ENCODE results near the gene MXD3. TPM values are rescaled to one million over a fixed set of nuclear protein-coding genes. Genes with fewer than 3 reads are reported as not detected.

Gene MXD3
- total RNA-seq, 1 donor from 2014 or later = 31.1 TPM

GRCh38 chr5:177295924-177296323 lies 15.8 kb downstream of the MXD3 start:
- H4K20me1 ChIP-seq (ENCODE audit: low read depth) = peaks cover 45% of the 10 kb centered on the region
- Mint-ChIP-seq H3K4me3 (no peak overlapping the region), H3K36me3 (peaks cover 24% of the 10 kb centered on the region), H3K9me3 (no peaks in the 10 kb centered on the region), H3K27me3 (ENCODE audit: insufficient read depth, low read depth) (peaks cover 8% of the 10 kb centered on the region), H3K4me1 (peaks cover 5% of the 10 kb centered on the region), H3K27ac (peak overlapping the region; percentile 57)
- H3F3A ChIP-seq (ENCODE audit: low read depth) = peaks cover 43% of the 10 kb centered on the region
- H3K4me1 ChIP-seq = no peaks in the 10 kb centered on the region
- no peak overlapping the region for H3K4me3 ChIP-seq
- H3K9ac ChIP-seq = no peak overlapping the region
- H3K4me2 ChIP-seq = no peak overlapping the region
- H3K27me3 ChIP-seq = no peaks in the 10 kb centered on the region
- no peak overlapping the region for H3K27ac ChIP-seq
- H2AFZ ChIP-seq (replicated peaks) = no peak overlapping the region
- no peaks in the 10 kb centered on the region for H3K79me2 ChIP-seq (ENCODE audit: low read depth)
- peaks cover 10% of the 10 kb centered on the region for H3K36me3 ChIP-seq
- DNase-seq (ENCODE audit: low spot score) = no peak
- H3K9me3 ChIP-seq (ENCODE audit: low read depth) = no peaks in the 10 kb centered on the region
- TF ChIP-seq CTCF (IDR thresholded peaks at IDR 0.05) = no peak
- TF ChIP-seq EZH2 (IDR thresholded peaks at IDR 0.05) = no peak
- TF ChIP-seq EZH2phosphoT487 (IDR thresholded peaks at IDR 0.05) = no peak

GRCh38 chr5:177294632-177295031 lies 17.1 kb downstream of the MXD3 start:
- TF ChIP-seq CTCF (IDR thresholded peaks at IDR 0.05) (no peak), EZH2phosphoT487 (IDR thresholded peaks at IDR 0.05) (no peak), EZH2 (IDR thresholded peaks at IDR 0.05) (no peak)
- Histone ChIP-seq H3K79me2 (ENCODE audit: low read depth) (no peaks in the 10 kb centered on the region), H4K20me1 (ENCODE audit: low read depth) (peaks cover 43% of the 10 kb centered on the region), H3K36me3 (peaks cover 14% of the 10 kb centered on the region), H3K9ac (no peak overlapping the region), H3K4me3 (no peak overlapping the region), H3K27me3 (no peaks in the 10 kb centered on the region), H3K9me3 (ENCODE audit: low read depth) (no peaks in the 10 kb centered on the region), H3K4me2 (no peak overlapping the region), H3K27ac (no peak overlapping the region), H3K4me1 (no peaks in the 10 kb centered on the region), H3F3A (ENCODE audit: low read depth) (peaks cover 33% of the 10 kb centered on the region), H2AFZ (replicated peaks) (no peak overlapping the region)
- Mint-ChIP-seq H3K9me3 (no peaks in the 10 kb centered on the region), H3K36me3 (peaks cover 26% of the 10 kb centered on the region), H3K4me3 (no peak overlapping the region), H3K4me1 (no peaks in the 10 kb centered on the region), H3K27ac (no peak overlapping the region), H3K27me3 (ENCODE audit: insufficient read depth, low read depth) (peaks cover 8% of the 10 kb centered on the region)
- no peak for DNase-seq (ENCODE audit: low spot score)

GRCh38 chr5:177293819-177294581 lies 17.7 kb downstream of the MXD3 start:
- no peak overlapping the region for H3K4me2 ChIP-seq
- H3K36me3 ChIP-seq = peaks cover 19% of the 10 kb centered on the region
- TF ChIP-seq CTCF (IDR thresholded peaks at IDR 0.05) (no peak), EZH2phosphoT487 (IDR thresholded peaks at IDR 0.05) (no peak), EZH2 (IDR thresholded peaks at IDR 0.05) (no peak)
- Mint-ChIP-seq H3K4me1 (no peaks in the 10 kb centered on the region), H3K36me3 (peaks cover 29% of the 10 kb centered on the region), H3K27me3 (ENCODE audit: insufficient read depth, low read depth) (peaks cover 8% of the 10 kb centered on the region), H3K4me3 (no peak overlapping the region), H3K9me3 (no peaks in the 10 kb centered on the region), H3K27ac (no peak overlapping the region)
- no peaks in the 10 kb centered on the region for H3K4me1 ChIP-seq
- H2AFZ ChIP-seq (replicated peaks) = no peak overlapping the region
- H3F3A ChIP-seq (ENCODE audit: low read depth) = peaks cover 26% of the 10 kb centered on the region
- no peak overlapping the region for H3K9ac ChIP-seq
- DNase-seq (ENCODE audit: low spot score) = no peak
- no peaks in the 10 kb centered on the region for H3K27me3 ChIP-seq
- no peak overlapping the region for H3K27ac ChIP-seq
- no peaks in the 10 kb centered on the region for H3K79me2 ChIP-seq (ENCODE audit: low read depth)
- peaks cover 37% of the 10 kb centered on the region for H4K20me1 ChIP-seq (ENCODE audit: low read depth)
- H3K4me3 ChIP-seq = no peak overlapping the region
- no peaks in the 10 kb centered on the region for H3K9me3 ChIP-seq (ENCODE audit: low read depth)

Data from neural progenitor cell (in vitro differentiated cells).